Thyroid gland (tissue), 4 donors: ENCODE measurements around the gene DCHS1. TPM values are rescaled to one million over a fixed set of nuclear protein-coding genes. Genes with fewer than 3 reads are reported as not detected.
A peak's percentile ranks its signal among the peaks of the same experiment; 100 is the strongest.

Experiments used
- DNase-seq, 2 donors: peaks; one replicate each; pipeline ENCODE4 v3.0.0-alpha.2; 2019
- H3K27ac ChIP-seq, 3 donors: fragments of 200-600 bp; sonication (generic); 1 replicate in 2 of 3; 2 replicates in 1 of 3; pipeline ENCODE4 v1.5.1; 2016 to 2019; ENCODE audit warnings: mild to moderate bottlenecking in 1 of 3, moderate library complexity in 1 of 3
- H3K27me3 ChIP-seq: fragments of 200-600 bp; sonication (generic); one replicate; pipeline ENCODE4 v1.5.1; 2019
- H3K36me3 ChIP-seq, 2 donors: fragments of 200-600 bp; sonication (generic); one replicate each; pipeline ENCODE4 v1.5.1; 2016 to 2019
- H3K4me1 ChIP-seq, 2 donors: fragments of 200-600 bp; sonication (generic); one replicate each; pipeline ENCODE4 v1.5.1; 2017 to 2019
- H3K4me3 ChIP-seq, 3 donors: fragments of 200-600 bp; sonication (generic); replicated peaks in 1 of 3; 1 replicate in 2 of 3; 2 replicates in 1 of 3; pipeline ENCODE4 v1.5.1; 2016; ENCODE audit warnings: mild to moderate bottlenecking in 1 of 3
- H3K9me3 ChIP-seq: fragments of 200-600 bp; sonication (generic); one replicate; pipeline ENCODE4 v1.5.1; 2017
- POLR2A ChIP-seq, 2 donors: fragments of 450-650 bp; IDR thresholded peaks; one replicate each; pipeline ENCODE4 v1.6.1; 2017; ENCODE audit warnings: antibody characterized with exemption in 2 of 2, mild to moderate bottlenecking in 2 of 2, moderate library complexity in 1 of 2
- WGBS, 2 donors: methylation state at CpG; one replicate each; pipeline ENCODE4 v1.1.5; 2017; 5-methylcytosine and 5-hydroxymethylcytosine counted together
- intact Hi-C: fragments of 100-400 bp; cut with DNase I; formaldehyde crosslinking; loops from one replicate; pipeline ENCODE4 v1.15.1; 2023
- total RNA-seq, 4 donors: library from RNA; depleted of rRNA; stranded (reverse); fragments of >200 nt; gene quantifications; one replicate each; pipeline ENCODE4 v1.2.3, GENCODE V29; 2016
- TF ChIP-seq, protein P1 (sequence below), 6 experiments: fragments of 200-600 bp in 3 of 6; fragments of 450-650 bp in 3 of 6; sonication (generic) in 3 of 6; IDR thresholded peaks; one replicate each; pipeline ENCODE4 v1.5.1; 2016 to 2019; ENCODE audit warnings: antibody characterized with exemption in 6 of 6, mild to moderate bottlenecking in 2 of 6, inconsistent platforms in 1 of 6, moderate library complexity in 1 of 6

Gene DCHS1
- total RNA-seq, 4 donors from 2014 or later: 5.6 to 14.4 (median 9.6) TPM

DNA sequence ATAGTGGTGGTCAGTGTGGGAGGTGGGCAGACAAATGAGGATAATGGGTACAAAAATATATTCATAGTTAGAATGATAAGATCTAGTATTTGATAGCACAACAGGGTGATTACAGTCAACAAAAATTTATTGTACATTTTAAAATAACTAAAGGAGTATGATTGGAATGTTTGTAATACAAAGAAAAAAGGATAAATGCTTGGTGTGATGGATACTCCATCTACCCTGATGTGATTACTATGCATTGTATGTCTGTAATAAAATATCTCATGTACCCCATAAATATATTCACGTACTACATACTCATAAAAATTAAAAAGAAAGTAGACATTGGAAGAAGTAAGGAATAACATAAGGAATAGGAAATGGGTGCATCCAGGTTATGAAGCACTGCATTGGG is 67.6 kb downstream of the DCHS1 start:
- H3K27ac ChIP-seq: peak overlapping the region; percentile 15 to 83 (median 19)
- H3K4me1 ChIP-seq: peaks cover 6 to 9% of the 10 kb centered on the region in 2 donors
- 92 to 94% methylated on average over 1 of the region's 1 CpG for WGBS, 2 donors
- H3K36me3 ChIP-seq: no peaks in the 10 kb centered on the region
- TF ChIP-seq, protein P1, sequence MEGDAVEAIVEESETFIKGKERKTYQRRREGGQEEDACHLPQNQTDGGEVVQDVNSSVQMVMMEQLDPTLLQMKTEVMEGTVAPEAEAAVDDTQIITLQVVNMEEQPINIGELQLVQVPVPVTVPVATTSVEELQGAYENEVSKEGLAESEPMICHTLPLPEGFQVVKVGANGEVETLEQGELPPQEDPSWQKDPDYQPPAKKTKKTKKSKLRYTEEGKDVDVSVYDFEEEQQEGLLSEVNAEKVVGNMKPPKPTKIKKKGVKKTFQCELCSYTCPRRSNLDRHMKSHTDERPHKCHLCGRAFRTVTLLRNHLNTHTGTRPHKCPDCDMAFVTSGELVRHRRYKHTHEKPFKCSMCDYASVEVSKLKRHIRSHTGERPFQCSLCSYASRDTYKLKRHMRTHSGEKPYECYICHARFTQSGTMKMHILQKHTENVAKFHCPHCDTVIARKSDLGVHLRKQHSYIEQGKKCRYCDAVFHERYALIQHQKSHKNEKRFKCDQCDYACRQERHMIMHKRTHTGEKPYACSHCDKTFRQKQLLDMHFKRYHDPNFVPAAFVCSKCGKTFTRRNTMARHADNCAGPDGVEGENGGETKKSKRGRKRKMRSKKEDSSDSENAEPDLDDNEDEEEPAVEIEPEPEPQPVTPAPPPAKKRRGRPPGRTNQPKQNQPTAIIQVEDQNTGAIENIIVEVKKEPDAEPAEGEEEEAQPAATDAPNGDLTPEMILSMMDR (IDR thresholded peaks at IDR 0.05): no peak
- TF ChIP-seq POLR2A (IDR thresholded peaks at IDR 0.05): no peak
- no peak overlapping the region for H3K4me3 ChIP-seq
- intact Hi-C loops: no loop called here
- H3K9me3 ChIP-seq: no peaks in the 10 kb centered on the region
- no peak for DNase-seq
- H3K27me3 ChIP-seq: no peaks in the 10 kb centered on the region

DNA sequence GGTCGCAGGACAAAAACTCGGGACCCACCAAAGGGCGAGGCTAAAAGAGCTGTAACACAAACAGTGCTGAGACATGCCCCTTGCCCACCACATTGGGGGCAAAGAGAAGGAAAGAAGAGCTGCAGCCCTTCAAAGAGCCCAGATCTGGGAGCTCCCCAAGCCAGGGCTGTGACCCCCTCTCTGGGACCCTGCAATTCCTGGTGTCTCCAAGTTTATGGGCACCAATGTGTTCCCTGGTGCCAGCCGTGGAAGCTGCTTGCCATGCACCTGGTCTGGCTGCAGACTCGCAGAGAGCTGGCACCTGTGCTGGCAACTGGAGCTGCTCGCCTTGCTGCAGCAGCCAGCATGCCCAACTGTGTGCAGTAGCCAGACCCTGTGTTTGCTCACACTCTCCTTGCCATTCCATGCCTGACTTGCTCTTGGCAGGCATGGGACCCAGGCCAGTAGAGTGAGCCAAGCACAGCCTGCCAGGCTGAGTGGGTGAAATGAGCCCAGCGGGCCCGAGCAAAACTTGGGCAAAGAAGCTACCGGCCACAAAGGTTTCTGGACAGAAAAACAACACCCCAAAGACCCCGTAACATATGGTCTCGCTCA is 68.2 kb downstream of the DCHS1 start:
- Histone ChIP-seq H3K4me1 (peaks cover 6 to 9% of the 10 kb centered on the region in 2 donors), H3K9me3 (no peaks in the 10 kb centered on the region), H3K27me3 (no peaks in the 10 kb centered on the region), H3K4me3 (no peak overlapping the region), H3K27ac (peak overlapping the region; percentile 15 to 83 (median 19)), H3K36me3 (no peaks in the 10 kb centered on the region)
- TF ChIP-seq, protein P1 (IDR thresholded peaks at IDR 0.05): no peak
- TF ChIP-seq POLR2A (IDR thresholded peaks at IDR 0.05): no peak
- DNase-seq: peak; percentile 87 to 94
- intact Hi-C loops: no loop called here
- 60 to 68% methylated on average over 11 of the region's 11 CpGs for WGBS, 2 donors

- no peak for DNase-seq
- Histone ChIP-seq H3K27me3 (no peaks in the 10 kb centered on the region), H3K27ac (no peak overlapping the region), H3K36me3 (no peaks in the 10 kb centered on the region), H3K9me3 (no peaks in the 10 kb centered on the region), H3K4me3 (no peak overlapping the region), H3K4me1 (peaks cover 6 to 9% of the 10 kb centered on the region in 2 donors)
- intact Hi-C loops: no loop called here
- no peak for TF ChIP-seq POLR2A (IDR thresholded peaks at IDR 0.05)
- TF ChIP-seq, protein P1 (IDR thresholded peaks at IDR 0.05): no peak
- 93 to 95% methylated on average over 9 to 13 of the region's 25 CpGs for WGBS, 2 donors
These were observed 68.9 kb downstream of the DCHS1 start for GRCh38 chr11:6586434-6587359.

GRCh38 chr11:6584528-6584927 is 71.1 kb downstream of the DCHS1 start:
- H3K27me3 ChIP-seq: no peaks in the 10 kb centered on the region
- H3K4me1 ChIP-seq: peaks cover 6 to 9% of the 10 kb centered on the region in 2 donors
- TF ChIP-seq, protein P1 (IDR thresholded peaks at IDR 0.05): no peak
- TF ChIP-seq POLR2A (IDR thresholded peaks at IDR 0.05): no peak
- no peak for DNase-seq
- H3K4me3 ChIP-seq: no peak overlapping the region
- no peaks in the 10 kb centered on the region for H3K9me3 ChIP-seq
- intact Hi-C loops: no loop called here
- no peak overlapping the region for H3K27ac ChIP-seq
- H3K36me3 ChIP-seq: no peaks in the 10 kb centered on the region
- WGBS, 2 donors: 93% methylated on average over 4 of the region's 4 CpGs

- no peaks in the 10 kb centered on the region for H3K27me3 ChIP-seq
- no peaks in the 10 kb centered on the region for H3K9me3 ChIP-seq
- DNase-seq: no peak
- intact Hi-C loops: no loop called here
- H3K27ac ChIP-seq: no peak overlapping the region
- no peaks in the 10 kb centered on the region for H3K36me3 ChIP-seq
- WGBS, 2 donors: 98% methylated on average over 1 of the region's 1 CpG
- TF ChIP-seq, protein P1 (IDR thresholded peaks at IDR 0.05): no peak
- TF ChIP-seq POLR2A (IDR thresholded peaks at IDR 0.05): no peak
- peaks cover 6 to 9% of the 10 kb centered on the region in 2 donors for H3K4me1 ChIP-seq
- H3K4me3 ChIP-seq: no peak overlapping the region
These were observed 72.0 kb downstream of the DCHS1 start for GRCh38 chr11:6583584-6583983.
